ENCODE measurements around the gene TMEM259. TPM values are rescaled to one million over a fixed set of nuclear protein-coding genes. Genes with fewer than 3 reads are reported as not detected.

TMEM259 gene
- total RNA-seq, 6 experiments from 2014 or later = 82.6 to 180 (median 93.2) TPM

DNA sequence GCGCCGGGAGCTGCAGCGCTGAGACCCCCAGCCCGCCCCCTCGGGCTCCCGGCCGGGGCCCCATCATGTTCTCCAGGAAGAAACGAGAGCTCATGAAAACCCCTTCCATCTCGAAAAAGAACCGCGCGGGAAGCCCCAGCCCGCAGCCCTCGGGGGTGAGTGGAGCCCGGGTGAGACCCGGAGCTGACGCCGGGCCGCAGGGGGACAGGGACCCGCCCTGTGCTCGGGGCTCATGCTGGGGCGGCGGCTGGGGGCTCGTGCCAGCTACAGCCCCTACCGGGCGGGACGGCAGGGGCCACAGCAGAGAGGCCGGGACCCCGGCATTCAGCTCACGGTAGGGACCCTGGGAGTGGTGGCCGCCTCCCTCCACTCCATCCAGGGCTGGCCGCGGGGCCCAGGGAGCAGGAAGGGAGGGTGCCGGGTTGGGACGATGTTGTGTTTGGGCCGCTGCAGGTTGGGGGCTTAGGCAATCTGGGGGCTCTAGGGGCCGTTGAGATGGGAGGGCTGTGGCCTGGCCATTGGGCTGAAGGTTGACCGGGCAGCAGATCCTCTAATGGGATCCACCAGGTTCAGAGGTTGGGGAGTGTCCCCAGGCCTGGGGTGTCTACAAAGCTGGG, 46.5 kb upstream of the TMEM259 start:
- peak overlapping the region; percentile 53 to 66 (median 62) for H3K27ac ChIP-seq
- H3K9me3 ChIP-seq = no peaks in the 10 kb centered on the region
- WGBS (ENCODE audit: insufficient coverage, low coverage, low lambda C conversion rate, missing lambda C conversion rate) = 5% methylated on average over 7 of the region's 38 CpGs
- peaks cover 0 to 19% of the 10 kb centered on the region in 2 donors for H3K27me3 ChIP-seq
- intact Hi-C loops (cut with DNase I) = no loop called here
- H3K4me1 ChIP-seq = peaks cover 0 to 9% (median 0%) of the 10 kb centered on the region in 4 donors
- no peaks in the 10 kb centered on the region for H3K36me3 ChIP-seq
- ATAC-seq (peak in 1 of 4 donors; percentile 7), DNase-seq (peak in 1 of 3 donors; percentile 31)
- H3K4me3 ChIP-seq = peak overlapping the region; percentile 33 to 51 (median 35)
- TF ChIP-seq, protein P1, sequence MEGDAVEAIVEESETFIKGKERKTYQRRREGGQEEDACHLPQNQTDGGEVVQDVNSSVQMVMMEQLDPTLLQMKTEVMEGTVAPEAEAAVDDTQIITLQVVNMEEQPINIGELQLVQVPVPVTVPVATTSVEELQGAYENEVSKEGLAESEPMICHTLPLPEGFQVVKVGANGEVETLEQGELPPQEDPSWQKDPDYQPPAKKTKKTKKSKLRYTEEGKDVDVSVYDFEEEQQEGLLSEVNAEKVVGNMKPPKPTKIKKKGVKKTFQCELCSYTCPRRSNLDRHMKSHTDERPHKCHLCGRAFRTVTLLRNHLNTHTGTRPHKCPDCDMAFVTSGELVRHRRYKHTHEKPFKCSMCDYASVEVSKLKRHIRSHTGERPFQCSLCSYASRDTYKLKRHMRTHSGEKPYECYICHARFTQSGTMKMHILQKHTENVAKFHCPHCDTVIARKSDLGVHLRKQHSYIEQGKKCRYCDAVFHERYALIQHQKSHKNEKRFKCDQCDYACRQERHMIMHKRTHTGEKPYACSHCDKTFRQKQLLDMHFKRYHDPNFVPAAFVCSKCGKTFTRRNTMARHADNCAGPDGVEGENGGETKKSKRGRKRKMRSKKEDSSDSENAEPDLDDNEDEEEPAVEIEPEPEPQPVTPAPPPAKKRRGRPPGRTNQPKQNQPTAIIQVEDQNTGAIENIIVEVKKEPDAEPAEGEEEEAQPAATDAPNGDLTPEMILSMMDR (IDR thresholded peaks at IDR 0.05) = no peak
- no peak for TF ChIP-seq POLR2A (IDR thresholded peaks at IDR 0.05)

DNA sequence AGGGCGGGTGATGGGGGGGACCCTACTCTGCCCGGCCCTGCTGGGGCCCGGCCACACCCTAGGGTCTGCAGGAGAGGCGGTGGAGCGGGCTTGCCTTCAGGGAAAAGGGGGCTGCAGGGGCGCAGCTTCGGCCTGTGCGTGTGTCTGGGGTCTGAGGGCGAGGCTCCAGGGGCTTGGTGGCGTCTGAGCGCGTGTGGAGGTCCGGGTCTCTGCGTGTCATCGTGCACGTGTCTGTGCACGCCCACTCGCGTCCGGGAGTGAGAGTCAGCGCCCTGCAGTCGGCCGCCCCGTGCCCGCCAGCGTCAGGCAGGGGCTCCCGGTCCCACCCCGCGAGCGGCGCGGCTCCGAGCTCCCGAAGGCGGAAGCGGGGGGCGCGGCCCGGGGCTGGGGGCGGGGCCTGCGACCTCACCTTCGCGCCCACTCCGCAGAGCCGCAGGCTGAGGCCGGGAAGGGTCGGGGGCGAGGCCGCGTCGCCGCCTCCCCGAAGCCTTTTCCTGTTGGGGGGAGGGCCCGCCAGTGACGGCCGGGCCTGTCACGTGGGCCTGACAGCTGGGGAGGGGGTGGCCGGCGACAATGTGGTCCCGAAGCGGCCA, 45.9 kb upstream of the TMEM259 start, which contains the start of gene ARHGAP45:
TSS of gene ARHGAP45 (plus strand) at position 420 of the 593 bp plus-strand sequence. CDS start 239 bp downstream, outside the sequence.
- Histone ChIP-seq H3K27ac (peak within 1 kb of the TSS; percentile 53 to 66 (median 62)), H3K4me3 (peak within 1 kb of the TSS; percentile 33 to 51 (median 35)), H3K9me3 (no peaks in the 10 kb centered on the region), H3K36me3 (no peaks in the 10 kb centered on the region), H3K4me1 (peaks cover 0 to 9% (median 0%) of the 10 kb centered on the region in 4 donors), H3K27me3 (peaks cover 0 to 19% of the 10 kb centered on the region in 2 donors)
- intact Hi-C loops (cut with DNase I) = no loop called here
- ATAC-seq = peak; percentile 9 to 45 (median 17)
- WGBS (ENCODE audit: insufficient coverage, low coverage, low lambda C conversion rate, missing lambda C conversion rate) = 10% methylated on average over 2 of the region's 61 CpGs
- DNase-seq = peak in 2 of 3 donors; percentile 71 to 76
- TF ChIP-seq POLR2A (IDR thresholded peaks at IDR 0.05) = peak; percentile 24
- TF ChIP-seq, protein P1 (IDR thresholded peaks at IDR 0.05) = no peak

DNA sequence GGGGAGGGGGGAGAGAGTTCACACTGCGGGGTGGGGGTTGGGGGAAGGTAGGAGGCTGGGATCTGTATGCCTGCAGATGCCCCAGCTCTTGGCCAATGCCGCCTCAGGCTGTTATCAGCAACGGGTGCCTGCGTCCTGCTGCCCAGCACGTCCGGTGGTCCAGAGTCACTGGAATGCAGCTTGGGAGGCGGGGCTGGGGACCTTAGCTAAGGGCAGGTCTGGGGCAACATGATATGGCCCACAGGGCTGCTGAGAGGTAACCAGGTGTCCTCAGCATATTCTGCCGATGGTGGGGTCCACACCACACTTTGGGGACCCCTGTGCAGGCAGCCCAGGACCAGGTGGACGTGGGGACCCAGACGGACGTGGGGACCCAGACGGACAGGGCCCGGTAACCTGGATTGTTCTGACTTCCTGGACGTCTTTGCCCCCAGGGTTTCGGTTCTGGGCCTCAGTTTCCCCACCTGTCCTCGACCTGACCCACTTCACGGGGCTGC, 45.4 kb upstream of the TMEM259 start:
- no peaks in the 10 kb centered on the region for H3K36me3 ChIP-seq
- WGBS (ENCODE audit: insufficient coverage, low coverage, low lambda C conversion rate, missing lambda C conversion rate) = 24% methylated on average over 3 of the region's 17 CpGs
- H3K27ac ChIP-seq = no peak overlapping the region
- ATAC-seq (no peak), DNase-seq (peak in 2 of 3 donors; percentile 33 to 49)
- H3K9me3 ChIP-seq = no peaks in the 10 kb centered on the region
- no peak for TF ChIP-seq POLR2A (IDR thresholded peaks at IDR 0.05)
- TF ChIP-seq, protein P1 (IDR thresholded peaks at IDR 0.05) = no peak
- H3K4me3 ChIP-seq = no peak overlapping the region
- H3K27me3 ChIP-seq = peaks cover 0 to 19% of the 10 kb centered on the region in 2 donors
- intact Hi-C loops (cut with DNase I) = no loop called here
- H3K4me1 ChIP-seq = peaks cover 0 to 6% (median 0%) of the 10 kb centered on the region in 4 donors

DNA sequence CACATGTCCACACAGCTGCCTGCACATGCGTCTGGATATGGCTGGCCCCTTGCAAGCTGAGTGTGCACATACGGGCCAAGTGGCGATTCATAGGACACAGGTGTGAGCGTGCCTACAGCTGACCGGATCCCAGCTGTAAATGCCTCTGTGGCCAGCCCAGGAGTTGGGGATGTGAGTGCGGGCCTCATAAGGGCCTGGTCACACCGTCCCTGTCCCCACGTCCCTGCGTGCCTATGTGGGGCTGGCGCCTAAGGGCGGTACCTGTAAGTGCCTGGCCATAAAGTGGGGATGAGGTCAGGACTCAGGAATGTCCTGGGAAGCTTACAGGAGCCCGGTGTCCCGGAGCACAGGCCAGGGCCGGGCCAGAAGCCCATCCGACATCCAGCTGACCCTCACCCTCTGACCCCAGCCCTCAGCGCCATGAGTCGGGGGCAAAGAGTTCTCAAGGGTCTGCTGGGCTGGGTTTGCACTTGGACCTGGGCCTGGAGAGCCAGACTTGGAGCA, 44.7 kb upstream of the TMEM259 start:
- peaks cover 0 to 14% of the 10 kb centered on the region in 2 donors for H3K27me3 ChIP-seq
- no peak for ATAC-seq
- intact Hi-C loops (cut with DNase I) = no loop called here
- H3K36me3 ChIP-seq = no peaks in the 10 kb centered on the region
- no peak overlapping the region for H3K27ac ChIP-seq
- TF ChIP-seq, protein P1 (IDR thresholded peaks at IDR 0.05) = no peak
- TF ChIP-seq POLR2A (IDR thresholded peaks at IDR 0.05) = no peak
- no peak overlapping the region for H3K4me3 ChIP-seq
- WGBS (ENCODE audit: insufficient coverage, low coverage, low lambda C conversion rate, missing lambda C conversion rate) = 52% methylated on average over 4 of the region's 17 CpGs
- peaks cover 0 to 6% (median 0%) of the 10 kb centered on the region in 4 donors for H3K4me1 ChIP-seq
- peak in 1 of 3 donors; percentile 53 for DNase-seq
- H3K9me3 ChIP-seq = no peaks in the 10 kb centered on the region
